CD4-positive, alpha-beta memory T cell (primary cell): Measurements from ENCODE around the gene HOXC4. TPM values are rescaled to one million over a fixed set of nuclear protein-coding genes. Genes with fewer than 3 reads are reported as not detected.
A peak's percentile ranks its signal among the peaks of the same experiment; 100 is the strongest.

ENCODE experiments used
- CTCF ChIA-PET: fragments of 350-600 bp; sonication (Branson Sonifier 250); formaldehyde crosslinking; loops from one replicate; lab custom pipeline; 2021; ENCODE audit warnings: inconsistent platforms; ENCODE audit not compliant: partially characterized antibody; lab: Charles Lee
- POLR2A ChIA-PET: fragments of 350-600 bp; sonication (Branson Sonifier 250); formaldehyde crosslinking; loops from one replicate; lab custom pipeline; 2021; ENCODE audit not compliant: partially characterized antibody; lab: Charles Lee
- DNase-seq, 5 donors: peaks; one replicate each; pipeline versions ENCODE4 v3.0.0 to v3.0.0-alpha.2; 2020 to 2022; ENCODE audit warnings: mixed read lengths in 1 of 5
- H3K27ac ChIP-seq: one replicate; pipeline ENCODE4 v1.7.0; 2013; ENCODE audit warnings: low read depth, low read length
- H3K27me3 ChIP-seq: 2 replicates; pipeline ENCODE4 v1.7.0; 2013; ENCODE audit warnings: mild to moderate bottlenecking, low read length, moderate library complexity; ENCODE audit not compliant: insufficient read depth
- H3K36me3 ChIP-seq: 2 replicates; pipeline ENCODE4 v1.7.0; 2013; ENCODE audit warnings: mild to moderate bottlenecking, low read length, moderate library complexity; ENCODE audit not compliant: insufficient read depth
- H3K4me1 ChIP-seq: 2 replicates; pipeline ENCODE4 v1.7.0; 2013; ENCODE audit warnings: mild to moderate bottlenecking, low read length, moderate library complexity; ENCODE audit not compliant: insufficient read depth
- H3K4me3 ChIP-seq, 2 donors: one replicate each; pipeline ENCODE4 v1.7.0; 2013; ENCODE audit warnings: low read length in 2 of 2, mild to moderate bottlenecking in 1 of 2
- H3K9me3 ChIP-seq, 2 donors: one replicate each; pipeline ENCODE4 v1.7.0; 2013; ENCODE audit warnings: low read length in 2 of 2, control low read depth in 1 of 2; ENCODE audit not compliant: control insufficient read depth in 1 of 2
- H3K27ac Mint-ChIP-seq, 7 donors: one replicate each; pipeline ENCODE4 v1.8.0; 2020 to 2021; ENCODE audit warnings: mixed read lengths in 7 of 7, mild to moderate bottlenecking in 6 of 7, inconsistent platforms in 3 of 7, moderate library complexity in 3 of 7
- H3K27me3 Mint-ChIP-seq, 2 donors: one replicate each; pipeline ENCODE4 v1.8.0; 2020 to 2021; ENCODE audit warnings: mixed read lengths in 2 of 2
- H3K36me3 Mint-ChIP-seq, 2 donors: one replicate each; pipeline ENCODE4 v1.8.0; 2020 to 2021; ENCODE audit warnings: mixed read lengths in 2 of 2, inconsistent platforms in 1 of 2, mild to moderate bottlenecking in 1 of 2
- H3K4me1 Mint-ChIP-seq, 4 donors: one replicate each; pipeline ENCODE4 v1.8.0; 2020 to 2021; ENCODE audit warnings: mixed read lengths in 4 of 4, mild to moderate bottlenecking in 1 of 4
- H3K4me3 Mint-ChIP-seq, 8 donors: one replicate each; pipeline ENCODE4 v1.8.0; 2020 to 2021; ENCODE audit warnings: mixed read lengths in 8 of 8, mild to moderate bottlenecking in 7 of 8, moderate library complexity in 6 of 8, inconsistent platforms in 3 of 8
- H3K9me3 Mint-ChIP-seq, 8 donors: one replicate each; pipeline ENCODE4 v1.8.0; 2020 to 2021; ENCODE audit warnings: mixed read lengths in 8 of 8, mild to moderate bottlenecking in 5 of 8, inconsistent platforms in 3 of 8, moderate library complexity in 1 of 8
- intact Hi-C: fragments of 100-400 bp; cut with micrococcal nuclease; formaldehyde crosslinking; loops from one replicate; pipeline ENCODE4 v1.15.1; 2023
- polyA plus RNA-seq, 2 donors: library from polyadenylated mRNA; unstranded; fragments of 300-500 nt; fragmentation: Illumina TruSeq; gene quantifications; one replicate each; pipeline ENCODE4 v1.2.3, GENCODE V29; 2021
- total RNA-seq, 2 experiments: library from RNA; stranded (reverse); gene quantifications; one replicate each; pipeline ENCODE4 v1.2.3, GENCODE V29; 2021

Gene HOXC4
- total and polyA plus RNA-seq, 4 experiments from 2014 or later = not detected

DNA sequence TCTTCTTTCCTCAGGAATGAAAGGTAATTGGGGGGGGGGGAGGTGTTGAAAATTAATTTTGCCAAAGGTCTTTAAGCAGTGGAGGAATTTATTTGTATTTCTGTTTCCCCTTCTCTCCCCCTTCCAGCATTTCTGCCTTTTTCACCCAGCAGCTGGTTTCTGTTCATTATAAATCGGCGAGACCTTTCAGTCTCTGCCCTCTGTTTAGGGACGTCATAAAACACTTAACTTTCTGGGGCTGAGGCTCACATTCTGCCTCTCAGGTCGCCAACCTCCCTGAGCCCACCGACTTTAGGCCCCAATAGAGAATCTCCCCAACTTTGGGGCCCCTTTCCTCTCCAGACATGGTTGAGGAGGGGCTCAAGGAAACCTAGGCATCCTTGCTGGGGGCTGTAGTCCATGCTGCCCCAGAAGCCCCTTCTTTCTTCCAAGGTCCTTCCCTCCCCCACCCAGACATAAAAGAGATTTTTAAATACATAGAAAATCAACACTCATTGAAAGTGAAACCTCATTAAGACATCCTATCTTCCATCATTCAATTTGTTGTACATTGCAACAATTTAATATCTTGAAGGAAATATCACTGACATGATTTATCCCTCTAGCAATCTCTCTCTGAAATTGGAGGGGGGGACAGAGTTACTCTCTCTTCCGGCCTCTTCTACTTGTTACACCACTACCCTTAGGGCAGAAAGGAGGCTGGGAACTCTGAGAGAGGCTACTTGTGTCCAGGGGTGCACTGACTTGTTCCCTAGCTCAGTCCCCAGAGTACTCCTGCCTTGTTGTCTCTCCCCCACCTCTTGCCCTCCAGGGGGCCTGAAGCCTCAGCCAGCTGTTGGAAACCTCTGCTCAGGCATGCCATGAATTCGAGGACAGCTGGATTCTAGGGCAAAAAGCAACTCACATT lies 27.9 kb upstream of the HOXC4 start:
- H3K4me3 Mint-ChIP-seq = no peak overlapping the region
- POLR2A ChIA-PET = no interaction called here

DNA sequence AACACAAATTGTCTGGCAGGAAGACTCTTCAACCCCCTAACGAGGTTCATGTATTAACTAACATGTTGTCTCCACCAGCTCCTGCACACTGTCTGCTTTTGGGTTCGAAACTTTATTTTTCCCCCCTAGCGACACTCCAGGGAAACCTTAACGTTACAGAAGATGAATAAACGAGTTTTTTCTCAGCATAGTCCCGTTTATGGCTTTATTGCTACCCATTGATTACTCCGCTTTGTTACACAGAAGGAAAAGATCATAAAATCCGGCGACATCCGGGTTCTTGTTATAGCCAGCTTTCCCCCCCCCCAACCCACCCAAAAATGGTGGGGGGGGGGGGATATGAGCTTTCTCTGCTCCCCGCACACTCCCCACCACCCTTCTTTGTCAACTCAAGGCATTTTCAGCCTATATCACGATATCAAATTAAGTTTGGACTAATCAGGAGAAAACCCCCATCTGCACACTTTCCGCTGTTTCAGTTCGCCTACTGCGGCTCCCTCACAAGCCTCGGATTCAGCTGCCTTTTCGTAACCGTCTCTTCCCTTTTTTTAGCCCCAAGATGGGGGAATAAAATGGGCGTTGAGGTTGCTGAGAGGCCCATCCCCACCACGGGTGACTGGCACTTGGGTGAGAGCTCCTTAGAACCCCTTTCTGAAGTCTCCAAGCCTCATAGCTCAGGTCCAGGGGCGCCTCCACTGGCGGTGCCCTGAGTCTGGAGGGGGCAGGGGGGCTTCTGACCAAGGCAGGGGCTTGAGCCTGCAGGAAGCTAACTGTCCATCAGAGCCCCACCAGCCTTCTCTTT lies 26.8 kb upstream of the HOXC4 start:
- Mint-ChIP-seq H3K9me3 (peaks cover 0 to 5% (median 0%) of the 10 kb centered on the region in 8 donors), H3K4me3 (peak overlapping the region in 3 of 8 donors; percentile 25 to 34 (median 25)), H3K4me1 (peaks cover 7 to 28% (median 14%) of the 10 kb centered on the region in 4 donors), H3K36me3 (no peaks in the 10 kb centered on the region), H3K27ac (peak overlapping the region in 1 of 7 donors; percentile 33), H3K27me3 (peaks cover 61 to 71% of the 10 kb centered on the region in 2 donors)
- H3K27me3 ChIP-seq = peaks cover 69% of the 10 kb centered on the region
- CTCF ChIA-PET = interaction anchor here (0.9 to 1.3 kb wide), 2 partner anchors 27 to 174 kb away, joined by 3 read pairs; partner anchors contain the start of gene HOXC9
- H3K27ac ChIP-seq = no peak overlapping the region
- no peaks in the 10 kb centered on the region for H3K9me3 ChIP-seq
- POLR2A ChIA-PET = interaction anchor here (1.2 kb wide), 1 partner anchor 9 kb away, joined by 3 read pairs; no protein-coding TSS in a partner anchor
- H3K4me1 ChIP-seq = no peaks in the 10 kb centered on the region
- H3K36me3 ChIP-seq = no peaks in the 10 kb centered on the region
- no peak for DNase-seq
- H3K4me3 ChIP-seq = no peak overlapping the region
- intact Hi-C loops = loop anchor here (2.0 kb wide), 1 partner anchor 20 kb away; no protein-coding TSS in a partner anchor

More for the DNA sequence above, 27.9 kb upstream of the HOXC4 start:
- Histone ChIP-seq H3K4me1 (no peaks in the 10 kb centered on the region), H3K27ac (no peak overlapping the region), H3K9me3 (no peaks in the 10 kb centered on the region), H3K36me3 (no peaks in the 10 kb centered on the region), H3K27me3 (peaks cover 65% of the 10 kb centered on the region), H3K4me3 (no peak overlapping the region)
- Mint-ChIP-seq H3K27ac (no peak overlapping the region), H3K4me1 (peaks cover 7 to 32% (median 12%) of the 10 kb centered on the region in 4 donors), H3K27me3 (peaks cover 60 to 74% of the 10 kb centered on the region in 2 donors), H3K9me3 (peaks cover 0 to 5% (median 0%) of the 10 kb centered on the region in 8 donors), H3K36me3 (no peaks in the 10 kb centered on the region)
- DNase-seq = no peak
- intact Hi-C loops = loop anchor here (2.0 kb wide), 1 partner anchor 19 kb away; no protein-coding TSS in a partner anchor
- CTCF ChIA-PET = interaction anchor here (1.1 to 1.3 kb wide), 2 partner anchors 25 to 177 kb away, joined by 3 read pairs; partner anchors contain the start of gene HOXC9

DNA sequence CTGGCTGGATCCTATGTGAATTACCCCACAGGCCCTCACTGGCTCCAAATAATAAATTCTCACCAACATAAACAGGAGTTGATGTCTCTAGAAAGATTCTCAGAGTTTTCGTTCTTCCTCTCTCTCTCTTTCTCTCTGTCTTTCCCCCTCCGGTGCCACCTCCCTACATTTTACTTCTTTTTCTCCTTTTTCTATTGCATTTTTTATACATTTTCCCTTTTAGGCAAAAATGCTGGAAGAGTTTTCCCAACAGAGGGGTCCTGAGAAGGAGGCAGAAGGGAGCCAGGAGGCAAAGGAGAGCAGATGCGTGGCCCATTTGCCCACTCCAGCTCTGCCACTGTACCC lies 26.2 kb upstream of the HOXC4 start:
- no peak overlapping the region for H3K4me3 Mint-ChIP-seq

DNA sequence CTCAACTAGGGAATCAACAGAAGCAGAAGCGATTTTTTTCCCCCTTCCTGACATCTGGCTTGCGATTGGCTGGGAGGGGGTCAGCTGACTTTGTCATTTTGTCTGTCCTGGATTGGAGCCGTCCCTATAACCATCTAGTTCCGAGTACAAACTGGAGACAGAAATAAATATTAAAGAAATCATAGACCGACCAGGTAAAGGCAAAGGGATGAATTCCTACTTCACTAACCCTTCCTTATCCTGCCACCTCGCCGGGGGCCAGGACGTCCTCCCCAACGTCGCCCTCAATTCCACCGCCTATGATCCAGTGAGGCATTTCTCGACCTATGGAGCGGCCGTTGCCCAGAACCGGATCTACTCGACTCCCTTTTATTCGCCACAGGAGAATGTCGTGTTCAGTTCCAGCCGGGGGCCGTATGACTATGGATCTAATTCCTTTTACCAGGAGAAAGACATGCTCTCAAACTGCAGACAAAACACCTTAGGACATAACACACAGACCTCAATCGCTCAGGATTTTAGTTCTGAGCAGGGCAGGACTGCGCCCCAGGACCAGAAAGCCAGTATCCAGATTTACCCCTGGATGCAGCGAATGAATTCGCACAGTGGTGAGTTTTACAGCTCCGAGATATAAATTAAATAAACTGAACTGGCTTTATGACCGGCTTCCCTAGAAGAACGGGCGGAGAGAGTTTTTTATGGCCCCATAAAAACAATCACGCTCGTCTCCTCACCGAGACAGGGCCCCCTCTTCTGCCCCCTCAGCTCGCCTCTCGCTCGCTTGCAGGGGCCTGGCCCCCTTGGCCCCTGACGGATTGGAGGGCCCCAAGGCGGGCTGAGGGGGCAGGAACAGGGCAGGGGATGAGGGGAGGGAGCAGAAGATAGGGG lies 25.1 kb upstream of the HOXC4 start, which contains the start of gene HOXC6:
Gene HOXC6, plus strand, starts transcription at position 127 of the 888 bp plus-strand sequence. Its CDS starts 82 bp downstream, at position 209.
- peaks cover 0 to 16% (median 5%) of the 10 kb centered on the region in 8 donors for H3K9me3 Mint-ChIP-seq
- Histone ChIP-seq H3K4me1 (peaks cover 3% of the 10 kb centered on the region), H3K36me3 (no peaks in the 10 kb centered on the region), H3K4me3 (no peak within 1 kb of the TSS), H3K27ac (no peak within 1 kb of the TSS), H3K27me3 (peaks cover 83% of the 10 kb centered on the region), H3K9me3 (no peaks in the 10 kb centered on the region)
- intact Hi-C loops = no loop called here
- peaks cover 8 to 30% (median 17%) of the 10 kb centered on the region in 4 donors for H3K4me1 Mint-ChIP-seq
- H3K4me3 Mint-ChIP-seq = no peak within 1 kb of the TSS
- ChIA-PET POLR2A (interaction anchor here (1.3 kb wide), 1 partner anchor 28 kb away, joined by 3 read pairs; the partner anchor contains the start of gene HOXC9), CTCF (no interaction called here)
- peaks cover 0 to 3% of the 10 kb centered on the region in 2 donors for H3K36me3 Mint-ChIP-seq
- peaks cover 59 to 70% of the 10 kb centered on the region in 2 donors for H3K27me3 Mint-ChIP-seq
- no peak for DNase-seq
- peak within 1 kb of the TSS in 2 of 7 donors; percentile 20 to 34 for H3K27ac Mint-ChIP-seq

More for the DNA sequence above, 26.2 kb upstream of the HOXC4 start:
- intact Hi-C loops = loop anchor here (2.0 kb wide), 1 partner anchor 21 kb away; no protein-coding TSS in a partner anchor
- H3K27me3 ChIP-seq = peaks cover 71% of the 10 kb centered on the region
- peaks cover 0 to 10% (median 0%) of the 10 kb centered on the region in 8 donors for H3K9me3 Mint-ChIP-seq
- H3K27me3 Mint-ChIP-seq = peaks cover 60 to 70% of the 10 kb centered on the region in 2 donors
- no peak overlapping the region for H3K4me3 ChIP-seq
- H3K36me3 ChIP-seq = no peaks in the 10 kb centered on the region
- H3K4me1 Mint-ChIP-seq = peaks cover 7 to 27% (median 14%) of the 10 kb centered on the region in 4 donors
- H3K27ac ChIP-seq = no peak overlapping the region
- no peaks in the 10 kb centered on the region for H3K36me3 Mint-ChIP-seq
- H3K9me3 ChIP-seq = no peaks in the 10 kb centered on the region
- POLR2A ChIA-PET = interaction anchor here (1.2 kb wide), 1 partner anchor 10 kb away, joined by 3 read pairs; no protein-coding TSS in a partner anchor
- CTCF ChIA-PET = interaction anchor here (0.9 kb wide), 1 partner anchor 174 kb away, joined by 3 read pairs; no protein-coding TSS in a partner anchor
- no peak for DNase-seq
- H3K4me1 ChIP-seq = no peaks in the 10 kb centered on the region
- H3K27ac Mint-ChIP-seq = peak overlapping the region in 1 of 7 donors; percentile 33

DNA sequence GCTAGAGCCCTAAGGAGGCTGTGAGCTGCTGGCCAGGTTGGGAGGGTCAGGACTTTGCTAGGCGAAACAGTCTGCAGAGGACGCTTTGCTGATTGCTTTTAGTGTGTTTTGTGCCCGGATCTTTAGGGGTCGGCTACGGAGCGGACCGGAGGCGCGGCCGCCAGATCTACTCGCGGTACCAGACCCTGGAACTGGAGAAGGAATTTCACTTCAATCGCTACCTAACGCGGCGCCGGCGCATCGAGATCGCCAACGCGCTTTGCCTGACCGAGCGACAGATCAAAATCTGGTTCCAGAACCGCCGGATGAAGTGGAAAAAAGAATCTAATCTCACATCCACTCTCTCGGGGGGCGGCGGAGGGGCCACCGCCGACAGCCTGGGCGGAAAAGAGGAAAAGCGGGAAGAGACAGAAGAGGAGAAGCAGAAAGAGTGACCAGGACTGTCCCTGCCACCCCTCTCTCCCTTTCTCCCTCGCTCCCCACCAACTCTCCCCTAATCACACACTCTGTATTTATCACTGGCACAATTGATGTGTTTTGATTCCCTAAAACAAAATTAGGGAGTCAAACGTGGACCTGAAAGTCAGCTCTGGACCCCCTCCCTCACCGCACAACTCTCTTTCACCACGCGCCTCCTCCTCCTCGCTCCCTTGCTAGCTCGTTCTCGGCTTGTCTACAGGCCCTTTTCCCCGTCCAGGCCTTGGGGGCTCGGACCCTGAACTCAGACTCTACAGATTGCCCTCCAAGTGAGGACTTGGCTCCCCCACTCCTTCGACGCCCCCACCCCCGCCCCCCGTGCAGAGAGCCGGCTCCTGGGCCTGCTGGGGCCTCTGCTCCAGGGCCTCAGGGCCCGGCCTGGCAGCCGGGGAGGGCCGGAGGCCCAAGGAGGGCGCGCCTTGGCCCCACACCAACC lies 23.9 kb upstream of the HOXC4 start:
- Histone ChIP-seq H3K9me3 (no peaks in the 10 kb centered on the region), H3K4me1 (peaks cover 13% of the 10 kb centered on the region), H3K36me3 (no peaks in the 10 kb centered on the region), H3K27ac (no peak overlapping the region), H3K27me3 (peaks cover 84% of the 10 kb centered on the region), H3K4me3 (no peak overlapping the region)
- POLR2A ChIA-PET = interaction anchor here (1.3 kb wide), 1 partner anchor 29 kb away, joined by 3 read pairs; the partner anchor contains the start of gene HOXC9
- DNase-seq = no peak
- Mint-ChIP-seq H3K4me3 (peak overlapping the region in 2 of 8 donors; percentile 35 to 42), H3K36me3 (peaks cover 0 to 3% of the 10 kb centered on the region in 2 donors), H3K4me1 (peaks cover 10 to 36% (median 22%) of the 10 kb centered on the region in 4 donors), H3K9me3 (peaks cover 0 to 19% (median 5%) of the 10 kb centered on the region in 8 donors), H3K27ac (peak overlapping the region in 1 of 7 donors; percentile 38), H3K27me3 (peaks cover 58 to 67% of the 10 kb centered on the region in 2 donors)
- CTCF ChIA-PET = interaction anchor here (1.8 kb wide), 1 partner anchor 12 kb away, joined by 4 read pairs; no protein-coding TSS in a partner anchor
- intact Hi-C loops = no loop called here
